PC-9 (cell line): Measurements from ENCODE around the gene RBM28. TPM values are rescaled to one million over a fixed set of nuclear protein-coding genes. Genes with fewer than 3 reads are reported as not detected.
"Not testable (repeated sequence)": the region's sequence is repeated elsewhere in the genome, so short reads cannot be mapped to it uniquely, and the experiment has no call there.

Experiments
- BruUV-seq: library from RNA; stranded (reverse); fragments of 400-500 nt; replicated peaks from 2 replicates; lab custom pipeline; 2021; lab: Mats Ljungman, UMichigan
- CTCF ChIA-PET: fragments of 300-600 bp; sonication (Branson Sonifier 250); formaldehyde crosslinking; loops from one replicate; lab custom pipeline; 2022; ENCODE audit warnings: antibody characterized with exemption; lab: Charles Lee
- POLR2A ChIA-PET: fragments of 300-600 bp; sonication (Branson Sonifier 250); formaldehyde crosslinking; loops from one replicate; lab custom pipeline; 2022; ENCODE audit warnings: antibody characterized with exemption; ENCODE audit not compliant: unreplicated experiment; lab: Charles Lee
- DNase-seq, 2 experiments: peaks; one replicate each; pipeline versions ENCODE4 v3.0.0 to v3.0.0-alpha.2; 2015 to 2022; ENCODE audit warnings: mixed read lengths in 1 of 2
- H2AFZ ChIP-seq: fragments of 200-600 bp; sonication (generic); 2 replicates; pipeline ENCODE4 v1.8.1; 2017; ENCODE audit warnings: antibody characterized with exemption
- H3F3A ChIP-seq: fragments of 200-600 bp; sonication (generic); 2 replicates; pipeline ENCODE4 v1.8.1; 2017; ENCODE audit warnings: antibody characterized with exemption, mild to moderate bottlenecking, low read depth; ENCODE audit not compliant: insufficient read depth
- H3K27ac ChIP-seq: fragments of 200-600 bp; sonication (generic); 2 replicates; pipeline ENCODE4 v1.6.1; 2016; ENCODE audit warnings: mixed run types
- H3K27me3 ChIP-seq: fragments of 200-600 bp; sonication (generic); 2 replicates; pipeline ENCODE4 v1.6.1; 2016; ENCODE audit warnings: low read depth, mixed run types; ENCODE audit not compliant: insufficient read depth
- H3K36me3 ChIP-seq: fragments of 200-600 bp; sonication (generic); 2 replicates; pipeline ENCODE4 v1.6.1; 2016; ENCODE audit warnings: low read depth, mixed run types
- H3K4me1 ChIP-seq: fragments of 200-600 bp; sonication (generic); replicated peaks from 2 replicates; pipeline ENCODE4 v1.6.1; 2016; ENCODE audit warnings: mixed run types; ENCODE audit not compliant: insufficient read depth
- H3K4me2 ChIP-seq: fragments of 200-600 bp; sonication (generic); 2 replicates; pipeline ENCODE4 v1.6.1; 2017; ENCODE audit warnings: mixed run types
- H3K4me3 ChIP-seq: fragments of 200-600 bp; sonication (generic); 2 replicates; pipeline ENCODE4 v1.6.1; 2016; ENCODE audit warnings: mixed run types
- H3K79me2 ChIP-seq: fragments of 200-600 bp; sonication (generic); 2 replicates; pipeline ENCODE4 v1.6.1; 2017; ENCODE audit warnings: low read depth, mixed run types
- H3K9me2 ChIP-seq: fragments of 200-600 bp; sonication (generic); 2 replicates; pipeline ENCODE4 v1.8.1; 2017; ENCODE audit warnings: mild to moderate bottlenecking; ENCODE audit not compliant: insufficient read depth
- H3K9me3 ChIP-seq: fragments of 200-600 bp; sonication (generic); 2 replicates; pipeline ENCODE4 v1.8.1; 2016; ENCODE audit warnings: low read depth; ENCODE audit not compliant: insufficient read depth
- H4K20me1 ChIP-seq: fragments of 200-600 bp; sonication (generic); 2 replicates; pipeline ENCODE4 v1.8.1; 2017; ENCODE audit not compliant: insufficient read depth
- EZH2 ChIP-seq: fragments of 200-600 bp; sonication (generic); IDR thresholded peaks from 2 replicates; pipeline ENCODE4 v1.8.0; 2017; ENCODE audit warnings: antibody characterized with exemption, low read depth
- intact Hi-C: fragments of 100-400 bp; cut with micrococcal nuclease; formaldehyde crosslinking; loops from one replicate; pipeline ENCODE4 v1.10.0; 2022; ENCODE audit not compliant: unreplicated experiment
- total RNA-seq: library from RNA; stranded (reverse); gene quantifications from 2 replicates; pipeline ENCODE4 v1.2.3, GENCODE V29; 2021
- TF ChIP-seq, protein P1 (sequence below): fragments of 200-600 bp; sonication (generic); conservative IDR thresholded peaks from 2 replicates; pipeline ENCODE4 v1.6.1; 2017; ENCODE audit warnings: mixed run types, antibody characterized with exemption, mild to moderate bottlenecking, moderate library complexity

RBM28 gene
- total RNA-seq, 1 experiment from 2014 or later: 59.6 TPM

DNA sequence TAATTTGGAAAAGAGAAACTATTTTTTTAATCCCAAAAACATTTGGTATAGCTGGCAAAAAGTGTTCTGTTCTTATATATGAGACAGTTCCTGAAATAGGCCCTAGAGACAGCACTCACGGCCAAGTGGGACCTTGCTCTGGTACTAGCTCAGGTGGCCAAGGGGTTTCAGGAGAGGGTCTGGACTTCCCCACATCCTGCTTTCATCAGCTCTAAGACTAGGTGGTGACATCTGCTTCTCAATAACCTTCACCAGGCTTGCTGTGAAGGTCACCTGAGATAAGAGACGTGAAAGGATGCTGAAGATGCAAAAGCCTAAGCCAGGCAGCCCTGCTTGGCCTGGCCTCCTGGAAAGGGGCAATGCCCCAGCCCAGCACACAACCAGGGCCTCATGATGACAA, 40.6 kb downstream of the RBM28 start:
- BruUV-seq: no TSS peak
- no peak overlapping the region for H3K27ac ChIP-seq
- ChIA-PET CTCF (interaction anchor here (0.6 kb wide), 1 partner anchor 295 kb away, joined by 4 read pairs; no protein-coding TSS in a partner anchor), POLR2A (no interaction called here)
- no peaks in the 10 kb centered on the region for H3K79me2 ChIP-seq
- DNase-seq: no peak
- TF ChIP-seq EZH2: no peak
- TF ChIP-seq, protein P1, sequence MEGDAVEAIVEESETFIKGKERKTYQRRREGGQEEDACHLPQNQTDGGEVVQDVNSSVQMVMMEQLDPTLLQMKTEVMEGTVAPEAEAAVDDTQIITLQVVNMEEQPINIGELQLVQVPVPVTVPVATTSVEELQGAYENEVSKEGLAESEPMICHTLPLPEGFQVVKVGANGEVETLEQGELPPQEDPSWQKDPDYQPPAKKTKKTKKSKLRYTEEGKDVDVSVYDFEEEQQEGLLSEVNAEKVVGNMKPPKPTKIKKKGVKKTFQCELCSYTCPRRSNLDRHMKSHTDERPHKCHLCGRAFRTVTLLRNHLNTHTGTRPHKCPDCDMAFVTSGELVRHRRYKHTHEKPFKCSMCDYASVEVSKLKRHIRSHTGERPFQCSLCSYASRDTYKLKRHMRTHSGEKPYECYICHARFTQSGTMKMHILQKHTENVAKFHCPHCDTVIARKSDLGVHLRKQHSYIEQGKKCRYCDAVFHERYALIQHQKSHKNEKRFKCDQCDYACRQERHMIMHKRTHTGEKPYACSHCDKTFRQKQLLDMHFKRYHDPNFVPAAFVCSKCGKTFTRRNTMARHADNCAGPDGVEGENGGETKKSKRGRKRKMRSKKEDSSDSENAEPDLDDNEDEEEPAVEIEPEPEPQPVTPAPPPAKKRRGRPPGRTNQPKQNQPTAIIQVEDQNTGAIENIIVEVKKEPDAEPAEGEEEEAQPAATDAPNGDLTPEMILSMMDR: no peak
- no peak overlapping the region for H3K4me3 ChIP-seq
- H3K9me3 ChIP-seq: no peaks in the 10 kb centered on the region
- H3K4me1 ChIP-seq: no peaks in the 10 kb centered on the region
- peaks cover 12% of the 10 kb centered on the region; the same call in 1 of the 2 replicates for H3K36me3 ChIP-seq
- no peak overlapping the region for H3K4me2 ChIP-seq
- no peaks in the 10 kb centered on the region for H4K20me1 ChIP-seq
- H3K27me3 ChIP-seq: no peaks in the 10 kb centered on the region
- H3F3A ChIP-seq: no peaks in the 10 kb centered on the region
- no peak overlapping the region for H2AFZ ChIP-seq
- intact Hi-C loops: no loop called here
- H3K9me2 ChIP-seq: no peaks in the 10 kb centered on the region

GRCh38 chr7:128302139-128302538, 41.6 kb downstream of the RBM28 start:
- BruUV-seq: no TSS peak
- no peaks in the 10 kb centered on the region for H3K27me3 ChIP-seq
- 0 out of 2 replicates have a peak, but pooled peaks cover 8% of the 10 kb centered on the region for H3K36me3 ChIP-seq
- H3K79me2 ChIP-seq: no peaks in the 10 kb centered on the region
- H3K27ac ChIP-seq: no peak overlapping the region
- intact Hi-C loops: no loop called here
- TF ChIP-seq, protein P1: no peak
- TF ChIP-seq EZH2: no peak
- no peaks in the 10 kb centered on the region for H3F3A ChIP-seq
- ChIA-PET CTCF (no interaction called here), POLR2A (no interaction called here)
- no peaks in the 10 kb centered on the region for H3K9me3 ChIP-seq
- no peaks in the 10 kb centered on the region for H4K20me1 ChIP-seq
- no peak for DNase-seq
- H3K4me3 ChIP-seq: no peak overlapping the region
- no peak overlapping the region for H2AFZ ChIP-seq
- H3K9me2 ChIP-seq: no peaks in the 10 kb centered on the region
- H3K4me1 ChIP-seq: no peaks in the 10 kb centered on the region
- H3K4me2 ChIP-seq: no peak overlapping the region

DNA sequence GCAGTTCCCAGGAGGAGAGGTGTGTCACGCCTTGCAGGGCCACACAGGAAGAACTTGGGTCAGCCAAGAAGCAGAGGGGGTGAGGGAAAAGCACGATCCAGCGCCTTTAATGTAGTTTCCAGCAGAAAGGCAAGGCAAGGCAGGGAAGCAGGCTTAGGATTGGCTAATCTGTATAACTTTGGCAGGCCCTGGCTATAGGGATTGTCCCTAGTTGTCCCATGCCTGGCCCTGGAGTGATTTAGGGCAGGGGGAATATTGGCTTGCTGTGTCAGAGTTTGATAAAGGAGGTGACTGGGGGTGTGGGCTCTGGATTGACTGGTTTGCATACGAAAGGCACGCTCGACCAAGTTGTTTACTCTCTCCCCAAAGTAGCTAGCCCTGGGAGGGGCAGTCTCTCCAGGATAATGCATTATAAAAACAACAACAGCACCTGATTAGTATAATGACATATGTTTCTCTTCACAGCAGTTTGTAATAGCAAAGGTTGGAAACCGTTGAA, 44.5 kb downstream of the RBM28 start:
- CTCF ChIA-PET: no interaction called here
- intact Hi-C loops: no loop called here
- no peaks in the 10 kb centered on the region for H3K4me1 ChIP-seq

GRCh38 chr7:128298004-128298403, 45.7 kb downstream of the RBM28 start:
- H3K79me2 ChIP-seq, H3K36me3 ChIP-seq, H3K4me2 ChIP-seq, H3K4me1 ChIP-seq, BruUV-seq, H2AFZ ChIP-seq, POLR2A ChIA-PET, H4K20me1 ChIP-seq, H3F3A ChIP-seq, H3K4me3 ChIP-seq, H3K9me2 ChIP-seq, CTCF ChIA-PET, H3K9me3 ChIP-seq, intact Hi-C loops, H3K27me3 ChIP-seq, H3K27ac ChIP-seq, DNase-seq: not testable (repeated sequence)

More for the DNA sequence above, 44.5 kb downstream of the RBM28 start:
- DNase-seq: no peak
- POLR2A ChIA-PET: no interaction called here
- no peaks in the 10 kb centered on the region for H3K79me2 ChIP-seq
- no peak overlapping the region for H3K4me2 ChIP-seq
- no peaks in the 10 kb centered on the region for H3K36me3 ChIP-seq
- H3K27ac ChIP-seq: no peak overlapping the region
- TF ChIP-seq, protein P1: no peak
- TF ChIP-seq EZH2: no peak
- no TSS peak for BruUV-seq
- no peaks in the 10 kb centered on the region for H3K9me3 ChIP-seq
- no peaks in the 10 kb centered on the region for H3F3A ChIP-seq
- no peaks in the 10 kb centered on the region for H3K27me3 ChIP-seq
- no peak overlapping the region for H2AFZ ChIP-seq
- no peaks in the 10 kb centered on the region for H4K20me1 ChIP-seq
- H3K4me3 ChIP-seq: no peak overlapping the region
- no peaks in the 10 kb centered on the region for H3K9me2 ChIP-seq
